DMS53 treated with DMSO at 0.1 percent for 48 hours (cell line): ENCODE measurements around the gene LRMDA.

Experiments
- DNase-seq: peaks from one replicate; lab custom pipeline; 2025; ENCODE audit not compliant: unreplicated experiment; lab: John Stamatoyannopoulos, UW

LRMDA gene

GRCh38 chr10:76336213-76336963 lies 905.0 kb downstream of the LRMDA start:
- DNase-seq, result no peak

- DNase-seq, result no peak
Observed at GRCh38 chr10:76337641-76338040, 906.2 kb downstream of the LRMDA start.

GRCh38 chr10:76338187-76338586 lies 906.8 kb downstream of the LRMDA start:
- DNase-seq, result no peak

- no peak for DNase-seq
Observed at GRCh38 chr10:76341740-76342139, 910.3 kb downstream of the LRMDA start.

GRCh38 chr10:76342996-76343395 lies 911.6 kb downstream of the LRMDA start:
- DNase-seq, result no peak

- DNase-seq, result no peak
Observed at GRCh38 chr10:76347832-76348231, 916.4 kb downstream of the LRMDA start.

- no peak for DNase-seq
Observed at GRCh38 chr10:76350583-76350982, 919.2 kb downstream of the LRMDA start.

- DNase-seq, result peak; percentile 38
Observed at GRCh38 chr10:76352300-76352699, 920.9 kb downstream of the LRMDA start.

GRCh38 chr10:76353237-76353851 lies 921.9 kb downstream of the LRMDA start:
- DNase-seq, result no peak

- no peak for DNase-seq
Observed at GRCh38 chr10:76354212-76354738, 922.9 kb downstream of the LRMDA start.

GRCh38 chr10:76354921-76355320 lies 923.5 kb downstream of the LRMDA start:
- DNase-seq, result no peak

- no peak for DNase-seq
Observed at GRCh38 chr10:76356557-76356956, 925.1 kb downstream of the LRMDA start.

- peak; percentile 82 for DNase-seq
Observed at GRCh38 chr10:76357726-76358415, 926.4 kb downstream of the LRMDA start.

GRCh38 chr10:76358743-76359395 lies 927.4 kb downstream of the LRMDA start:
- DNase-seq, result no peak

- DNase-seq, result no peak
Observed at GRCh38 chr10:76375761-76376160, 944.3 kb downstream of the LRMDA start.

- DNase-seq, result no peak
Observed at GRCh38 chr10:76382381-76382851, 951.0 kb downstream of the LRMDA start.

GRCh38 chr10:76388321-76389023 lies 957.0 kb downstream of the LRMDA start:
- no peak for DNase-seq

- no peak for DNase-seq
Observed at GRCh38 chr10:76393875-76394706, 962.7 kb downstream of the LRMDA start.

- DNase-seq, result no peak
Observed at GRCh38 chr10:76394707-76395042, 963.3 kb downstream of the LRMDA start.

GRCh38 chr10:76395251-76395650 lies 963.8 kb downstream of the LRMDA start:
- no peak for DNase-seq
